CD4-positive, alpha-beta T cell treated with Interleukin-6 at 100 ng/mL for 8 hours (primary cell): ENCODE data around the gene MATN1.

Source experiments
- DNase-seq: peaks from one replicate; pipeline ENCODE4 v3.0.0-alpha.2; 2020; ENCODE audit warnings: mixed read lengths, low spot score

Gene MATN1

GRCh38 chr1:30682396-30683275 is 40.7 kb downstream of the MATN1 start:
- DNase-seq: no peak

DNA sequence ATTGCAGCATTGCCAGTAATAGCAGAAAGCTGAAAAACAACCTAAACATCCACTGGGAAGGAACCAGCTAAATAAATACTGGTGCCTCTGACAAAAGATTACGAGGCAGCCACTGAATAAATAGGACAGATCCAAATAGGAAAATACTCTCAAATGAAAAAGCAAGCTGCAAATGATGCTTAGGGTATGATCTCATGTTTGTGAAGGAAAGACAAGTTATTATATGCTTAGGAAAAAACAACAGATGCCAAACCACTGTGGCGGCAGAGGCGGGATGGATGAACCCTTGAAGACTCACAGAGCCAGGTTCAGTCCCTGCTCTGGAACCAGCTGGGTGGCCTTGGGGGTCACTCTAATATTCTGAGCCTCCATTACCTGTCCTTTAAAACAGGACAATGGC is 41.6 kb downstream of the MATN1 start:
- no peak for DNase-seq

GRCh38 chr1:30680879-30681278 is 42.5 kb downstream of the MATN1 start:
- DNase-seq: no peak

GRCh38 chr1:30680429-30680828 is 43.0 kb downstream of the MATN1 start:
- DNase-seq: no peak

- no peak for DNase-seq
Observed at GRCh38 chr1:30679976-30680305, 43.4 kb downstream of the MATN1 start.

DNA sequence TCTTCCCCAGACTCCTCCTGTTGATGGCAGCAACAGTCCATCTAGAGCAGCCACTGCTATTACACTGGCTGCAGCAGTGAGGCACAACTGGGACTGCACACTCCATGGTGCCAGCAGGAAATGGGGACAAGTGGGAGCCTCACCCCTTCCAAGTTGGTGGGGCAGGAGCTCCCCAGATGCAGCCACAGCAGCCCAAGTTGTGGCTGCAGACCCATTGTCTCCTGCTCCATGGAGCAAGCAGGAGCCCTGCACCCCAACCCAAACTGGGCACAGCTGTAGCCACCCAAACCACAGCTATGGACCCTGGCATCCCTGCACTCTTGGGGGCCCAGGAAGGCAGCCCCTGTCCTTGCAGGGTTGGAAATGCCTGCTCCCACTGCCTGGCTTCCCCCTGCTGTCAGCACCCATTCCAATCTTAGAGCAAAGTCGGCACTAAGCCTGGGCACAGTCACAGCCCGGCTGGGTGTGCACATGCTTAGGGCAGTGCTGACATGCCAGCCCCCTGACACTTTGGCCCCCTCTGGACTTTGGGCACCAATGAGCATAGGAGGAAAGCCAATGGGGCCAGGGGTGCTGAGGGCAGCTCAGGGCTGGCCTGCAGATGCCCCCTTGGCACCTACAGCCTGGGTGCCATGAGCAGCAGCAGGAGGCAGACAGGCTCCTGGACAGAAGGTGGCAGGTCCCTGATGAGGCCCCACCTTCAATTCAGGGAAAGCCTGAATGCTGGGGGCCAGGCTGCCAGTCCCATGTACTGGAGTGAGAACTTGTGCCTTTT is 44.0 kb downstream of the MATN1 start:
- DNase-seq: no peak

GRCh38 chr1:30678209-30678608 is 45.2 kb downstream of the MATN1 start:
- no peak for DNase-seq

- DNase-seq: no peak
Observed at GRCh38 chr1:30677471-30677870, 45.9 kb downstream of the MATN1 start.

DNA sequence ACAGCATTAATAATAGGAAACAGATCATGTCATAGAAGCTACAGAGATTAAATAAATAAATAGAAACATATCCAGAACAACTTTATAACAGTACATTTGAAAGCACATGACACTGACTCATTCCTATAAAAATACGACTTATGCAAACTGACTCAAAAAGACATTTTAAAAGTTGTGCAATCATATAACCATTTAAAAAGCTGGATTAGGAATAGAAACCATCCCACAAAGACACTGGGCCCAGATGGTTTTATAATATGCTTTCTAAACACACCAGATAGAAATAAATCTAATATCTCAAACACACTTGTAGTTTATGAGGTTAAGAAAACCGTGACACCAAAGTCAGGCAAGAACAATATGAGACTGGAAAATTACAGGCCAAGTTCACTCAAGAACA is 47.6 kb downstream of the MATN1 start:
- no peak for DNase-seq

- no peak for DNase-seq
Observed at GRCh38 chr1:30675289-30675688, 48.1 kb downstream of the MATN1 start.

GRCh38 chr1:30673395-30673794 is 50.0 kb downstream of the MATN1 start:
- DNase-seq: no peak

GRCh38 chr1:30672661-30673060 is 50.7 kb downstream of the MATN1 start:
- no peak for DNase-seq

- DNase-seq: no peak
Observed at GRCh38 chr1:30670240-30671060, 52.9 kb downstream of the MATN1 start.

DNA sequence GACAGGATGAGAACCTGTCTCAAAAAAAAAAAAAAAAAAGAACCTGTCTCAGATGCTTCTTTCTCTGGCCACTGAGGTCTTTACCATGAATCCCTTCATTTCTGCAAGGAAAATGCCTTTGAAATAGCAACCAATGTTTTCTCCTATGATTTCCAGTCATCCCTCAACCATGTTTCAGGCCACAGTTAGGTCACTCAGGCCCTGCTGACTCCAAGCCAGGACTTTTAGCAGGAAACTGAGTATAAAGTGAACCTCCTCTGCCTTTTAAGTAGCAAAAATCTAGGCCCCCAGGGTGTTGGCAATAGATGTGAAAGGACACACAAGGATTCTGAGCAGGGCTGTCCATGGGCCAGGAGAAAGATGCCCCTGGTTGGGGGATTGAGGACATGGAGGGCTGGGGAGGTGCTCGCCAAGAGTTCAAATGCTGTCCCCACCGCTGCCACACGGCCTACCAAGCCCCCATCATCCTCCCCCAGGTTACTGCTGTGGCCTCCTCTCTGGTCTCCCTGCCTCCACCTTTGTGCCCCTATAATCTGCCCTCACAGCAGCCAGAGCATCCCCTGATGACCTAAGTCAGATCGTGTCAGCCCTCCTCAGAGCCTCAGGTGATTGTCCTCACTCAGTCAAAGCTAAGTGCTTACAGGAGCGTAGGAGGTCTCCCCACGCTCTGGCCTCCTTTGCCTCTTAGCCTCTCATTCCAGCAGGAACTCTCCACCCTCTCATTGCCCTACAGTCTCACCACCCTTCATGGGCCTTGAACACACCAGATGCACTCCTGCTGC is 54.6 kb downstream of the MATN1 start:
- no peak for DNase-seq

- DNase-seq: no peak
Observed at GRCh38 chr1:30668024-30668423, 55.4 kb downstream of the MATN1 start.

DNA sequence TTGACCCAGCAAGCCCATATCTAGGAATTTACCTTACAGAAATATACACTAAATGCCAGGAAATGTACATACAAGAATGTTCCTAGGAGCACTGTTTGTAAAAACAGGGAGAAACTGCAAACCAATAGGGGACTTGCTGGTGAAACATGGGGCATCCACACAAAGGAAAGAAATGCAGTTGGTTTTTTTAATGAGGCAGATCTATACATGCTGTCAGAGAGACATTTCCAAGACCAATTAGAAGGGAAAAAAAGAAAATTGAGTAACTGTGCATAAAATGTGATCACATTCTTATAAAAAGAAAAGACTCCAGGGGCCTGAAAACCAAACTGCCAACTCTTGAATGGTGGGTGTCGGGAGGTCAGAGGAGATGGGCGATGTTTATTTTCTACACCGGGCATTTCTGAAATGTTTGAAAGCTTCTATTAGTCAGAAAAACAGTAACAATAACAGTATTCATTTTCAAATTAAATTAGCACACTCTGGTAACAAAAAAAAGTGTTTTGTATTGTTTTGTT is 56.6 kb downstream of the MATN1 start:
- no peak for DNase-seq

GRCh38 chr1:30665216-30666010 is 58.0 kb downstream of the MATN1 start:
- no peak for DNase-seq

DNA sequence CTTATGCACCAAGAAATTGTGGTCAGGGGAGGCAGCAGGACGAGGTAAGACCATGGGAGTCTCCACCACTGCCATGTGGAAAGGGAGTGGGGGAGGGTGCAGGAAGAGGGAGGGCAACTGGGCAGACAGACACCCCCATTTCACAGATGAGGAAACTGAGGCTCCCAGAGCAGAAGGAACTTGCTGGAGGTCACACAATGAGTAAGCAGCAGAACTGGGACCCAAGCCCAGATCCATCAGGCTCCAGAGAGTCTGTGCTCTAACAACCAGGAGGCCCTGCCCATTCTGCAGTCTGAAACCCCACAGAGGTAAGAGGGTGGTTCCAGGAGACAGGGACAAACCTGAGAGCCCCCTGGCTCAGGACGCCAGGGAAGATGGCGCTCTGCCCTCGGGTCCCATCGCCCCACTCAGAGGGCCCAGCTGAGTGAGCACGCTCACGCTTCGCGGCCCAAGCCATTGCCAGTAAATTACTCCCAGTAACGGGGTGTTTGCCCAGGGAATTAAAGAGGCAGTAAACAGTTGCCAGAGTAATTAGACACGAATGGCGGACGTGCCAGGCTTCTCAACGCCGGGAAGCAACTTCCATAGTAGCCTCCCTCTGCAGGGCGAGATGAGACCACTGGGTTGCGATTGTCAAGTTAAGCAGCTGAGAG is 59.2 kb downstream of the MATN1 start:
- DNase-seq: no peak

GRCh38 chr1:30663596-30664091 is 59.7 kb downstream of the MATN1 start:
- DNase-seq: no peak

DNA sequence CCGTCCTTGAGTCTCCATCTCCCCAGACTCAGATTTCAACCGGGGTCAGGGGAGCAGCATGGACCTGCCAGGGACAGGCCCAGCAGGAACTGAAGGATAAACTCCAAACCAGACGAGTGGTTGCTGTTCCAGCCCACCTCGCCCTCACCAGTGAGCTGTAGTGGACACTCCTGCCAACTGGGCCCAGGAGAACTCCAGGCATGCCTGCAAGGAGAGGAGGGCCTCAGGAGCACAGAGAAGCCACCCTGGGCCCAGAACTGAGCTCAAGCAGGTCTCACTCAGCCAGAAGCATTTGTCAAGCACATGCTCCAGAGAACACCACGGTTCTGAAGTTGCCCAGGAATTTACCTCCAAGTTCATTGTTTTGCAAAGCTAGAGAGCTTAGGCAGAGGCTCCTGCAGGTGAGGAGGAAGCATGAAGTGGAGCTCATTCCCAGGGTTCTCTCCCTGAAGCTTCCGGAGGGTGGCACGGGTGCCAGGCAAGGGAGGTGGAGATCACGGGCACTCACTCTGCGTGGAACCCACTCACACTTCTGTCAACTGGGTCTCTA is 61.0 kb downstream of the MATN1 start:
- DNase-seq: no peak
